ENCODE results near the gene FCER1G. TPM values are rescaled to one million over a fixed set of nuclear protein-coding genes. Genes with fewer than 3 reads are reported as not detected.
A peak's percentile ranks its signal among the peaks of the same experiment; 100 is the strongest.

Gene FCER1G
- total RNA-seq, 1 experiment from 2014 or later = 0.77 TPM

- ATAC-seq (no peak; the same call in 1 of the 2 replicates), DNase-seq (ENCODE audit: low read depth, low spot score) (no peak)
- TF ChIP-seq REST (IDR thresholded peaks at IDR 0.05; ENCODE audit: insufficient read depth in 1 of 2, low read depth in 2 of 2, low read length in 1 of 2) = no peak
- TF ChIP-seq CTCF (IDR thresholded peaks at IDR 0.05) = no peak
- no peak for TF ChIP-seq TCF7L2 (IDR thresholded peaks at IDR 0.05; ENCODE audit: low read depth, low read length)
- TF ChIP-seq POLR2AphosphoS5 (IDR thresholded peaks at IDR 0.05; ENCODE audit: low read depth, low read length) = no peak
- TF ChIP-seq SIN3A (IDR thresholded peaks at IDR 0.05; ENCODE audit: borderline replicate concordance, insufficient read depth, low read depth, low read length) = no peak
- Histone ChIP-seq H3K27me3 (ENCODE audit: control insufficient read depth, insufficient read depth, low read length) (no peaks in the 10 kb centered on the region), H3K27ac (ENCODE audit: low read length) (peak overlapping the region; percentile 96), H3K4me1 (ENCODE audit: control insufficient read depth, insufficient read depth, low read length) (peaks cover 38% of the 10 kb centered on the region), H3K4me3 (ENCODE audit: low read depth in 2 of 2, low read length in 2 of 2) (peak overlapping the region; percentile 72 to 98), H3K36me3 (ENCODE audit: control insufficient read depth, insufficient read depth, low read length) (peaks cover 2% of the 10 kb centered on the region), H3K9me3 (ENCODE audit: control insufficient read depth, insufficient read depth, low read depth, low read length) (no peaks in the 10 kb centered on the region)
- no TSS peak for BruUV-seq (replicated peaks)
- CTCF ChIA-PET = interaction anchor here (0.5 to 0.7 kb wide), 3 partner anchors 28 to 181 kb away, joined by 3 read pairs; no protein-coding TSS in a partner anchor
- intact Hi-C loops (cut with micrococcal nuclease; ENCODE audit: unreplicated experiment) = no loop called here
- POLR2A ChIA-PET = interaction anchor here (0.6 to 2.0 kb wide), 4 partner anchors 18 to 143 kb away, joined by 3 to 11 read pairs (median 3); partner anchors contain the start of gene TOMM40L
- in situ Hi-C loops (cut with HindIII; ENCODE audit: low pct_unique_long_range_greater_than_20kb, low sequenced_read_pairs) = loop anchor here (25.0 kb wide), 1 partner anchor 186 kb away; no protein-coding TSS in a partner anchor
Measured at GRCh38 chr1:161200992-161201835, 13.9 kb upstream of the FCER1G start.

- peaks cover 38% of the 10 kb centered on the region for H3K4me1 ChIP-seq (ENCODE audit: control insufficient read depth, insufficient read depth, low read length)
- in situ Hi-C loops (cut with HindIII; ENCODE audit: low pct_unique_long_range_greater_than_20kb, low sequenced_read_pairs) = loop anchor here (25.0 kb wide), 1 partner anchor 185 kb away; no protein-coding TSS in a partner anchor
- no peaks in the 10 kb centered on the region for H3K27me3 ChIP-seq (ENCODE audit: control insufficient read depth, insufficient read depth, low read length)
- DNase-seq (ENCODE audit: low read depth, low spot score) = peak; percentile 89
- peak; percentile 97 for ATAC-seq
- TF ChIP-seq SIN3A (IDR thresholded peaks at IDR 0.05; ENCODE audit: borderline replicate concordance, insufficient read depth, low read depth, low read length) = 0 out of 2 replicates have a peak, but pooled peaks have one; percentile 31
- TF ChIP-seq TCF7L2 (IDR thresholded peaks at IDR 0.05; ENCODE audit: low read depth, low read length) = no peak
- TF ChIP-seq POLR2AphosphoS5 (IDR thresholded peaks at IDR 0.05; ENCODE audit: low read depth, low read length) = peak; percentile 86
- peak within 1 kb of the TSS; percentile 96 for H3K27ac ChIP-seq (ENCODE audit: low read length)
- intact Hi-C loops (cut with micrococcal nuclease; ENCODE audit: unreplicated experiment) = no loop called here
- H3K4me3 ChIP-seq (ENCODE audit: low read depth in 2 of 2, low read length in 2 of 2) = peak within 1 kb of the TSS; percentile 72 to 98
- BruUV-seq (replicated peaks) = TSS peak; percentile 87
- H3K36me3 ChIP-seq (ENCODE audit: control insufficient read depth, insufficient read depth, low read length) = peaks cover 8% of the 10 kb centered on the region
- ChIA-PET POLR2A (interaction anchor here (0.6 to 2.0 kb wide), 4 partner anchors 17 to 142 kb away, joined by 3 to 11 read pairs (median 3); partner anchors contain the start of gene TOMM40L), CTCF (interaction anchor here (0.5 to 1.0 kb wide), 5 partner anchors 28 to 180 kb away, joined by 3 read pairs; no protein-coding TSS in a partner anchor)
- no peaks in the 10 kb centered on the region for H3K9me3 ChIP-seq (ENCODE audit: control insufficient read depth, insufficient read depth, low read depth, low read length)
Measured at GRCh38 chr1:161201836-161202712, 13.0 kb upstream of the FCER1G start, which contains the start of gene NDUFS2. Gene NDUFS2, plus strand, starts transcription at chr1:161202367. Its CDS starts 19 bp downstream, at chr1:161202386.
